NCI-H1417 (cell line): ENCODE results near the gene MARK4.

ENCODE experiments used
- DNase-seq, 3 experiments: peaks; one replicate each; lab custom pipeline; 2025; lab: John Stamatoyannopoulos, UW

MARK4 gene

DNA sequence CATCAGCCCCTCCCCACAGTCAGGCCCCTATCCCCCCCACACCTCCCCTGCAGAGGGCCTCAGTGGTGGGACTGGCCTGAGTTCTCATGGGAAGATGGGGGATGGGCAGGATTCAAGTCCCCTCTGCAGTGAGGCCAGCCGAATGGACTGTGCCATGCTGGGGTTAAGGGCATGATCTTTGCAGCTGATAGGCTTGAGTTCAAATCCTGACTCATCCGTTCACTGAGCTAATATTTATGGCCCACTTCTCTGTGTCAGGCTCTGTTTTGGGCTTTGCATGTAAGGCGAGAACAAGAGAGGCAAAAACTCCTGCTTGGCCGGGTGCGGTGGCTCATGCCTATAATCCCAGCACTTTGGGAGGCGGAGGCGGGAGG is 20.7 kb downstream of the MARK4 start:
- no peak for DNase-seq

GRCh38 chr19:45273521-45273855 is 22.4 kb downstream of the MARK4 start:
- DNase-seq = no peak

DNA sequence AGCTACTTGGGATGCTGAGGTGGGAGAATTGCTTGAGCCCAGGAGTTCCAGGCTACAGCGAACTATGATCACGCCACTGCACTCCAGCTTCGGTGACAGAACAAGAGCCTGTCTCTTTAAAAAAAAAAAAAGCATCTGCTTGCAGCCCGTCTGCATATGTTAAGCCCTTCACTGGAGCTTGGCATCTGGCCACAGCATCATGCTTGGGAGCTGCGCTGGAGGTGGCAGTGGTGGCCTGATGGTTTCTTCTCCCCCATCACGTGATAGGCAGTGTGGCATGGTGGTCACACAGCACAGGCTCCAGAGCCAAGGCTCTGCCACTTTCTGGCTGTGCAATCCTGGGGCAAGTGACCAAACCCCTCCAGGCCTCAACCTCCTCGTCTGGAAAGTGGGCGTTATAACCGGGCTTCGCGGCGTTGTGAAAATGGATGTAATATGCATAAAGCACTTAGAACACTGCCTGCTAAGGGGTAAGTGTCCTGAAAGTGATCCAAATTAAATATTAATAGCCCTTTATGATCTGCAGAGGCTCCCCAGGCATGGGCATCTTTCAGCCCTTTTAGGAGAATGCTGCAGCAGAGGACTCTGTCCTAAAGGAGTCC is 24.4 kb downstream of the MARK4 start:
- DNase-seq = peak in 2 of 3 experiments; percentile 31 to 89

- peak; percentile 5 to 95 (median 76) for DNase-seq
Observed at GRCh38 chr19:45276284-45276687, 25.2 kb downstream of the MARK4 start.

DNA sequence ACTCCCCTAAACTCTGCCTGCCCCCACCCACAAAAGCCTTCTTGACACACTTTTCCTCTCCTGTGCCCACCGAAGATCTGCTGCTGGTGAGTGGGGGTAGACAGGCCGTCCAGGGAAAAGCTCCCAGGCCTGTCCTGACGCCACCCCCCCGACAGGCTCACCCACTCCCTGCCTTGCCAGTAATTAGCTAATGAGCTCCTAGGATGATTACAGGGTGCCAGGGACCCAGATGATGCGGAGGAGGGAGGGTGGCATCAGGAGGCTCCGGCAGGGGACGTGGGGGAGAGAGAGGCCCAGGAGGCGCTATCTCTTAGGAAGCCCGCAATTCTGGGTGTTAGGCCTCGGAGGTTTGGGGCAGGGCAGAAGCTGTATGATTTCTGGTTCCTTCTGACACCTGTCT is 27.0 kb downstream of the MARK4 start:
- DNase-seq = peak in 1 of 3 experiments; percentile 16

GRCh38 chr19:45279587-45280192 is 28.6 kb downstream of the MARK4 start:
- DNase-seq = no peak

- DNase-seq = no peak
Observed at GRCh38 chr19:45280471-45280961, 29.4 kb downstream of the MARK4 start.

DNA sequence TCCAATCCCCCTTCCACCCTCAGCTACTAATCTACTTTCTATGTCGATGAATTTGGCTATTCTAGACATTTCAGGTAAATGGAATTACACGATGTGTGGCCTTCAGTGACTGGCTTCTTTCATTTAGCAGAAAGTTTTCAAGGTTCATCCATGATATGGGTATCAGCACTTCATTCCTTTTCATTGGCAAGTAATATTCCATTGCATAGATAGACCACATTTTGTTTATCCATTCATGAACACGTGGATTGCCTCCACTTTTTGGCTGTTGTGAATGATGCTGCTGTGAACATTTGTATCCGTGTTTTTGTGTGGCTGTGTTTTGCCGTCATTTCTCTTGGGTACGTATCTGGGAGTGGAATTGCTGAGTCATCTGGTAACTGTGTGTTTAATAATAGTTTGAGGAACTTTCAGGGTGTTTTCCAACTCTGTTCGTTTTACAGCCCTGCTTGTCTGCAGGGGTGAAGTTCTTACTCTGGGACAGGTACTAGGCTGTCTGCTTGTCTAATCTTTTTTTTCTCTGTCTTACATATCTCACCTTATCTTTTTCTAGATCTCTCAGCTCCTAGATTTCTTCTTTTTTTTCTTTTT is 32.5 kb downstream of the MARK4 start:
- no peak for DNase-seq

- DNase-seq = no peak
Observed at GRCh38 chr19:45290381-45290931, 39.4 kb downstream of the MARK4 start.

GRCh38 chr19:45291834-45292233 is 40.8 kb downstream of the MARK4 start:
- DNase-seq = no peak

- no peak for DNase-seq
Observed at GRCh38 chr19:45293682-45294081, 42.6 kb downstream of the MARK4 start.

DNA sequence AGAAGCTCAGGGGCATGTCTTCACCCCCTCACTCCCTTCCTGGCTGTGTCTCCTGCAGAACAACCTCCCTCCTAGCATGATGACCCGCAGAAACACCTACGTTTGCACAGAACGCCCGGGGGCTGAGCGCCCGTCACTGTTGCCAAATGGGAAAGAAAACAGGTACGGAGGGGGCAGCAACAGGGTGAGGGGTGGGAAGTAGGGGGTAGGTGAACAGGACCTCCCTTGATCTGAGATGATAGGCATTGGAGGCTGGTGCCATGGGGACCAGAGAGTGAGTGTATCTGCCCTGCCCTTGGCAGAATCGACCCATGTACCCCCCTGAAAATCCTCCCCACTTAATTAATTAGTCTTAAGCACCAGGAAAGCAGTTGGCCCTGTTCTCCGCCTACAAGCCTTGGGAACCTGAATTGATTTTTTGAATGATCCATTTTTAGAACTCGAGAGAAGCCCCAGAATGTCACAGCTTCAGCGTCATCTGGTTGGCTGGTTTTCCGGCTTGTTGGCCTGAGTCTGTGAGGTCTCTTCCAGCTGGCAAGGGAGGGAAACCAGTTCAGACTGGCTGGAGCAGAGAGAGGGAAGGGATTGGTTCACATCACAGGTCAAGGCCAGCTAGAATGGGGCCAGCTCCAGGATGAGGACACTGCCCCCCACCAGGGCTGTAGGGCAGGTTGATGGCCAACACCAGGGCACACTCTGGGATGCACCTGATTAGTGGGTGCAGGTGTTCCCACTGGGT is 43.4 kb downstream of the MARK4 start:
- DNase-seq = no peak

- DNase-seq = no peak
Observed at GRCh38 chr19:45295873-45296272, 44.8 kb downstream of the MARK4 start.

GRCh38 chr19:45296355-45296754 is 45.3 kb downstream of the MARK4 start:
- no peak for DNase-seq

- no peak for DNase-seq
Observed at GRCh38 chr19:45297674-45298073, 46.6 kb downstream of the MARK4 start.

DNA sequence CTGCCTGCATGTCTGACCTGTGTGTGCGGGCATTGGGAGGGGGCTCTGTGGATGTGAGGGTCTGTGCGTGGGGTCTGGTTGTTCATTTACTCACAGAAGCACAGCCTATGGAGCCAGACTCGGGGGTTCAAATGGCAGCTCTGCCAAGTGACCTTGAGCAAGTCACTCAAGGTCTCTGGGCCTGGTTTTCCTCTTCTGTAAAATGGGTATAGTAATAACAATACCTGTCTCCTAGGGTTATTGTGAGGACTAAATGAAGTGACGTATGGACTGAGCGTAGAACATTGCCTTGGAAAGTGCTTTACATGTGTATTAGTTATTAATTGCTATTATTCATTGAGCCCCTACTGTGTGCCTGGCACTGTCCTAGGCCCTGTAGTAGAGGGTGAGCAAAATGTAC is 47.2 kb downstream of the MARK4 start:
- DNase-seq = no peak

DNA sequence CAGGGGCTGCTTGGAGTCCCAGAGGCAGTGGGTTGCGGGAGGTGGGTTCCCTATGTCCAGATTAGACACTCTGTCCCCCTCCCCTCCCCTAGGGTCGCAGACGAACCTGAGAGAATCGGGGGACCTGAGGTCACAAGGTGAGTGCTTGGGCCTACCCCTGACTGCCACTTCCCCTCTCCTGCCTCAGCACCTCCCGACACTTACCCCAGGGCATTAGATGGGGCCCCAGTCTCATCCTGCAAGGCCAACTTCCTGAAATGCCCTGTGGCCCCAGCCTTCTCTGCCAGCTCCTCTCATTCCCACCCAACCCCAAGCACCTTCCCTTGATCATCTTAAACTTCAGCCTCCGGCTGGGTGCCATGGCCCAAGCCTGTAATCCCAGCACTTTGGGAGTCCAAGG is 48.6 kb downstream of the MARK4 start:
- DNase-seq = no peak

DNA sequence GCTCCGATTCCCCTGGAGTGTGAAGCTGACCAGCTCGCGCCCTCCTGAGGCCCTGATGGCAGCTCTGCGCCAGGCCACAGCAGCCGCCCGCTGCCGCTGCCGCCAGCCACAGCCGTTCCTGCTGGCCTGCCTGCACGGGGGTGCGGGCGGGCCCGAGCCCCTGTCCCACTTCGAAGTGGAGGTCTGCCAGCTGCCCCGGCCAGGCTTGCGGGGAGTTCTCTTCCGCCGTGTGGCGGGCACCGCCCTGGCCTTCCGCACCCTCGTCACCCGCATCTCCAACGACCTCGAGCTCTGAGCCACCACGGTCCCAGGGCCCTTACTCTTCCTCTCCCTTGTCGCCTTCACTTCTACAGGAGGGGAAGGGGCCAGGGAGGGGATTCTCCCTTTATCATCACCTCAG is 51.3 kb downstream of the MARK4 start:
- no peak for DNase-seq

DNA sequence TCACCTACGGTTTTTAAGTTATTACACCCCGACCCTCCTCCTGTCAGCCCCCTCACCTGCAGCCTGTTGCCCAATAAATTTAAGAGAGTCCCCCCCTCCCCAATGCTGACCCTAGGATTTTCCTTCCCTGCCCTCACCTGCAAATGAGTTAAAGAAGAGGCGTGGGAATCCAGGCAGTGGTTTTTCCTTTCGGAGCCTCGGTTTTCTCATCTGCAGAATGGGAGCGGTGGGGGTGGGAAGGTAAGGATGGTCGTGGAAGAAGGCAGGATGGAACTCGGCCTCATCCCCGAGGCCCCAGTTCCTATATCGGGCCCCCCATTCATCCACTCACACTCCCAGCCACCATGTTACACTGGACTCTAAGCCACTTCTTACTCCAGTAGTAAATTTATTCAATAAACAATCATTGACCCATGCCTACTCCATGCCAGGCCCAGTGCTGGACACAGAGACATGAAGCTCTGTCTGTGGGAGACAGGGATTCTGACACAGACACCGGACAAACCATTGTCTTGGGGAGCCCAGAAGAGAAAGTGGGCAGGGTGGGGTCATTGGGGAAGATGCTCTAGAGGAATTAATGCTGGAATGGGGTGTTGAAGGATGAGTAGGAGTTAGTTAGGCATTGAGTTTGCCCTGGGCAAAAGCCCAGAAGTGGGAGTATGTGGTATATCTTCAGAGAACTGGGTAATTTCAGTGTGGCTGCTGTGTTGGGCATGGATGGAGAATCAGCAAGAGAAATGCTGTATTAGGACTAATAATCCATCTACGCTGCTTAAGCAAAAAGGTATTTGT is 52.4 kb downstream of the MARK4 start:
- no peak for DNase-seq

DNA sequence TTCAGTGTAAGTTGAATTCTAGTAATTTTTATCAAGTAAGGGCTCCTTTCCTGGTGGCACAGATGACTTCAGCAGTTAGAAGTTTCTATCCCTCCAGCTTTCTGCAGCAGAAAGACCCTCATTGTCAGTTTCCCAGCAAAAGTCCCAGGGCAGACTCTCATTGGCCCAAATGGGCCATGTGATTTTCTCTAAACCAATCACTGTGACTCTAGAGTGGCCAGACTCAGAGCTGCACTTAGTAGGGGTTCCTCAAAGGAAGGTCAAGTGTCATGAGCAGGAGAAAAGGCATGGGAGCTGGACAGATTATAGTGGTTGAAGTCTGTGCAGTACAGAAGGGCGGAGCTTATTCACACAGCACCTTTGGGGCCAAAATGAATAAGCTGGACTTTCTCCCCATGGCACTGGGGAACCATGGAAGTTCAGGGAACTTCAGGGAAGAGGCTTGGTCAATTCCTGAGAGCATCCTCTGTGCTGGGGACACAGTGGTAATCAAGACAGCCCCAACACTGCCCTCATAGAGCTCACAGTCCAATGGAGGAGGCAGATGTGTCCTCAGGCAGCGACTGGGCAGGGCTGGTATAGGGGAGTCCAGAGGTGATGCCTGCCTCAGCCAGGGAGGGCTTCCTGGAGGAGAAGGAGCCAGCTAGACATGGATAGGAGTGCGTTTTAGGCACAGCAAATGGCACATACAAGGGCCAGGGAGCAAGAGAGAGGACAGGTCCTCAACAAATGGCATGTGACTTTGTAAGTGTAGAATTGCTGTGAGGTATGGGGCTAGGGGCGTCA is 53.3 kb downstream of the MARK4 start:
- no peak for DNase-seq

- DNase-seq = no peak
Observed at GRCh38 chr19:45305007-45305406, 53.9 kb downstream of the MARK4 start.
